ENCODE measurements around the gene SORCS2.

DNA sequence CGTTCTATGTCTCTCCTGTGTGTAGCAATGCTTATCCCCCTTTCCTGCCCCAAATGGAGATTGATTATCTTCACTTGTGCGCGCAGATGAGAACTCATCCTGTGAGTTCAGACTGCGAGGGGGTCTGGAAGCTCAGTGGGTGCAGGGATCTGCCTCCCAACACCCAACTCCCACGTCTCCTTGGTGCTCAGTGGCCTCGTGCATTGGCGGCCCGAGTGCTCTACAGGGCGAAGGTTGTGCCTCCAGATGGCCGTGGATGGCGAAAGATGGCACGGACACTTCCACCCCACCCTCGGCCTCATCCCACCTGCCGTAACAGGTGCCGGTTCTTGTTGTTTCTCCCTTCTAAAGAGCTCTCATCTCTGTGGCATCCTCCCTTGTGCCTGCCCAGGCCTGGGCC is 45.1 kb upstream of the SORCS2 start:
- TF ChIP-seq, protein P1, sequence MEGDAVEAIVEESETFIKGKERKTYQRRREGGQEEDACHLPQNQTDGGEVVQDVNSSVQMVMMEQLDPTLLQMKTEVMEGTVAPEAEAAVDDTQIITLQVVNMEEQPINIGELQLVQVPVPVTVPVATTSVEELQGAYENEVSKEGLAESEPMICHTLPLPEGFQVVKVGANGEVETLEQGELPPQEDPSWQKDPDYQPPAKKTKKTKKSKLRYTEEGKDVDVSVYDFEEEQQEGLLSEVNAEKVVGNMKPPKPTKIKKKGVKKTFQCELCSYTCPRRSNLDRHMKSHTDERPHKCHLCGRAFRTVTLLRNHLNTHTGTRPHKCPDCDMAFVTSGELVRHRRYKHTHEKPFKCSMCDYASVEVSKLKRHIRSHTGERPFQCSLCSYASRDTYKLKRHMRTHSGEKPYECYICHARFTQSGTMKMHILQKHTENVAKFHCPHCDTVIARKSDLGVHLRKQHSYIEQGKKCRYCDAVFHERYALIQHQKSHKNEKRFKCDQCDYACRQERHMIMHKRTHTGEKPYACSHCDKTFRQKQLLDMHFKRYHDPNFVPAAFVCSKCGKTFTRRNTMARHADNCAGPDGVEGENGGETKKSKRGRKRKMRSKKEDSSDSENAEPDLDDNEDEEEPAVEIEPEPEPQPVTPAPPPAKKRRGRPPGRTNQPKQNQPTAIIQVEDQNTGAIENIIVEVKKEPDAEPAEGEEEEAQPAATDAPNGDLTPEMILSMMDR (IDR thresholded peaks at IDR 0.05) = no peak
- no peak for TF ChIP-seq POLR2A (IDR thresholded peaks at IDR 0.05)

Data from breast epithelium (tissue), 3 donors.